A549 (cell line): ENCODE results near the gene NANS.

Source experiments
- CEBPB ChIP-seq, 2 experiments: fragments of >200 bp in 1 of 2; sonication (Bioruptor Twin) in 1 of 2; formaldehyde crosslinking in 1 of 2; IDR thresholded peaks; 2 replicates each; pipeline ENCODE4 v1.6.1; 2012 to 2016
- CTCF ChIP-seq: fragments of >200 bp; sonication (Bioruptor Twin); formaldehyde crosslinking; IDR thresholded peaks from 3 replicates; pipeline ENCODE4 v1.5.1; 2016
- EP300 ChIP-seq, 2 experiments: fragments of >200 bp; sonication (Bioruptor Twin); formaldehyde crosslinking; IDR thresholded peaks; 2 replicates in 1 of 2; 3 replicates in 1 of 2; pipeline ENCODE4 v1.6.1; 2016 to 2017
- HDAC2 ChIP-seq: fragments of 200-600 bp; sonication (generic); IDR thresholded peaks from 2 replicates; pipeline ENCODE4 v1.6.1; 2016
- HES2 ChIP-seq: fragments of >200 bp; sonication (Bioruptor Twin); formaldehyde crosslinking; IDR thresholded peaks from 2 replicates; pipeline ENCODE4 v1.6.1; 2016
- JUN ChIP-seq, 2 experiments: fragments of >200 bp; sonication (Bioruptor Twin); formaldehyde crosslinking; IDR thresholded peaks; 2 replicates in 1 of 2; 3 replicates in 1 of 2; pipeline ENCODE4 v1.6.1; 2016 to 2017
- JUNB ChIP-seq: fragments of >200 bp; sonication (Bioruptor Twin); formaldehyde crosslinking; IDR thresholded peaks from 2 replicates; pipeline ENCODE4 v1.6.1; 2016
- PHF8 ChIP-seq: fragments of 200-600 bp; sonication (generic); IDR thresholded peaks from 2 replicates; pipeline ENCODE4 v1.6.1; 2016; ENCODE audit warnings: low read depth, mild to moderate bottlenecking, antibody characterized with exemption, moderate library complexity, borderline replicate concordance
- POLR2A ChIP-seq: IDR thresholded peaks from 2 replicates; pipeline ENCODE4 v1.6.1; 2012; ENCODE audit warnings: mild to moderate bottlenecking, low read length
- RAD21 ChIP-seq, 2 experiments: fragments of >200 bp in 1 of 2; sonication (Bioruptor Twin) in 1 of 2; formaldehyde crosslinking in 1 of 2; IDR thresholded peaks in 1 of 2; conservative IDR thresholded peaks in 1 of 2; 2 replicates in 1 of 2; 3 replicates in 1 of 2; pipeline ENCODE4 v1.6.1; 2012 to 2018; ENCODE audit warnings: inconsistent platforms in 1 of 2
- ZFP36 ChIP-seq: fragments of 450-650 bp; IDR thresholded peaks from 2 replicates; pipeline ENCODE4 v1.6.1; 2014; ENCODE audit warnings: borderline replicate concordance; ENCODE audit not compliant: partially characterized antibody

- TF ChIP-seq POLR2A (no peak), CTCF (no peak), ZFP36 (no peak), CEBPB (IDR thresholded peaks at IDR 0.05) (no peak), JUN (IDR thresholded peaks at IDR 0.05) (no peak), HDAC2 (no peak), RAD21 (conservative IDR thresholded peaks at IDR 0.05 in 1 of 2, IDR thresholded peaks at IDR 0.05 in 1 of 2) (no peak), HES2 (no peak), PHF8 (no peak), EP300 (IDR thresholded peaks at IDR 0.05) (no peak), JUNB (no peak)
Observed at GRCh38 chr9:98084396-98084795, 27.9 kb downstream of the NANS start.
